Fibroblast of mammary gland (primary cell): ENCODE results near the gene ADAM22.
A peak's percentile ranks its signal among the peaks of the same experiment; 100 is the strongest.

Experiments
- DNase-seq: peaks from one replicate; pipeline ENCODE4 v3.0.0-alpha.2; 2010; ENCODE audit warnings: low read depth
- H3K4me3 ChIP-seq: 2 replicates; pipeline ENCODE4 v1.5.1; 2011; ENCODE audit warnings: low read depth, mild to moderate bottlenecking, low read length, moderate library complexity; ENCODE audit not compliant: control insufficient read depth
- TF ChIP-seq, protein P1 (sequence below): conservative IDR thresholded peaks from 2 replicates; pipeline ENCODE4 v1.5.1; 2011; ENCODE audit warnings: low read depth, low read length, inconsistent platforms; ENCODE audit not compliant: control insufficient read depth, insufficient read depth

The ADAM22 gene

DNA sequence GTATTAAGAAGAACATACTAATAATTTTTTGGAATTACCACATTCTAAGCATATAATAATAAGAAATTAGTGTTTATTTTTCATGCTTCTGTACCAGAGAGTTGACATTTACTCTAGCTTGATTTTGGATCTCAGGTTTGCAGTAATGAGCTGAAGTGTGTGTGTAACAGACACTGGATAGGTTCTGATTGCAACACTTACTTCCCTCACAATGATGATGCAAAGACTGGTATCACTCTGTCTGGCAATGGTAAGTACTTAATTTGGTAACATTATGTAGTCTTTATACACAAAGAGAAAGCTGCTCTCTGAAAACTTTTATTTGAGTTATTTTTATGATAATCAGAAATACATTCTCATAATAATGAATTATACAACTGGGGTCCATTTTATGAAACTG, 231.6 kb downstream of the ADAM22 start:
- TF ChIP-seq, protein P1, sequence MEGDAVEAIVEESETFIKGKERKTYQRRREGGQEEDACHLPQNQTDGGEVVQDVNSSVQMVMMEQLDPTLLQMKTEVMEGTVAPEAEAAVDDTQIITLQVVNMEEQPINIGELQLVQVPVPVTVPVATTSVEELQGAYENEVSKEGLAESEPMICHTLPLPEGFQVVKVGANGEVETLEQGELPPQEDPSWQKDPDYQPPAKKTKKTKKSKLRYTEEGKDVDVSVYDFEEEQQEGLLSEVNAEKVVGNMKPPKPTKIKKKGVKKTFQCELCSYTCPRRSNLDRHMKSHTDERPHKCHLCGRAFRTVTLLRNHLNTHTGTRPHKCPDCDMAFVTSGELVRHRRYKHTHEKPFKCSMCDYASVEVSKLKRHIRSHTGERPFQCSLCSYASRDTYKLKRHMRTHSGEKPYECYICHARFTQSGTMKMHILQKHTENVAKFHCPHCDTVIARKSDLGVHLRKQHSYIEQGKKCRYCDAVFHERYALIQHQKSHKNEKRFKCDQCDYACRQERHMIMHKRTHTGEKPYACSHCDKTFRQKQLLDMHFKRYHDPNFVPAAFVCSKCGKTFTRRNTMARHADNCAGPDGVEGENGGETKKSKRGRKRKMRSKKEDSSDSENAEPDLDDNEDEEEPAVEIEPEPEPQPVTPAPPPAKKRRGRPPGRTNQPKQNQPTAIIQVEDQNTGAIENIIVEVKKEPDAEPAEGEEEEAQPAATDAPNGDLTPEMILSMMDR = no peak
- DNase-seq = peak; percentile 15
- no peak overlapping the region for H3K4me3 ChIP-seq

DNA sequence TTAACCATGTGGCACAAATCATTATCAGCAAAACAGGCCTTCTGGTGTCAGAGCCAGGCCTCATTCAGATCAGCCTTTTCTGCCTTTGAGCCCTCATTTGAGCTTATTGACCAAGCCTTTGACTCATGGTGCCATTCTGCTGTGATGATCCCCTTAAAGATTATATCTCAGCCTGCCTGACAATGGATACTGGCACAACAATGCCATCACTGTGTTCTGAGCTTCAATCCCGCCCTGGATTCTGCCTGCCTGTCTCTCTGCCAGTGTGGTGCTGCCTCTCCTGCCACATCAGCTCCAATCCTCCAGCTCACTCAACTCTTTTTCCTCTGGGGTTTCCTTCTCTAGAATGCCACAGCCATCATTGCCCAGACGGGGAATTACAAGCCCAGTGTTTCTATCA, 233.2 kb downstream of the ADAM22 start:
- H3K4me3 ChIP-seq = no peak overlapping the region
- DNase-seq = no peak
- TF ChIP-seq, protein P1 = no peak

DNA sequence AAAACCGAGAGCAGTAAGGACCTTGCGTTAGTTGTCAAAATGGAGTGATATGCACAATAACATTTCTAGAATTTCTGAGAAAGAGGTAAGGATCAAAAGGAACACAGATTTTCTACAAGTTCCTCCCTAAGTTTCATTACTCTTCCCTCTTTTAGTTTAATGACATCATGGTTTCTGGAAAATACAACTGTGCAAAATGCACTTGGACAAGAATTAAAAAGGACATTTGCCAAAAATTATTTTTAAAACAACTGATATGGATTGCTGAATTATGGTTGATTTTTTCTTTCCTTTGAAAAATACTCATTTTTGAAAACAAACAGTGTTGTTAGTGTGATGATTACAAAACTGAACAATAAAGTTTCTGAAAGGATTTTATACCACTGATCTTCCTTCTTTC, 233.7 kb downstream of the ADAM22 start:
- TF ChIP-seq, protein P1 = no peak

DNA sequence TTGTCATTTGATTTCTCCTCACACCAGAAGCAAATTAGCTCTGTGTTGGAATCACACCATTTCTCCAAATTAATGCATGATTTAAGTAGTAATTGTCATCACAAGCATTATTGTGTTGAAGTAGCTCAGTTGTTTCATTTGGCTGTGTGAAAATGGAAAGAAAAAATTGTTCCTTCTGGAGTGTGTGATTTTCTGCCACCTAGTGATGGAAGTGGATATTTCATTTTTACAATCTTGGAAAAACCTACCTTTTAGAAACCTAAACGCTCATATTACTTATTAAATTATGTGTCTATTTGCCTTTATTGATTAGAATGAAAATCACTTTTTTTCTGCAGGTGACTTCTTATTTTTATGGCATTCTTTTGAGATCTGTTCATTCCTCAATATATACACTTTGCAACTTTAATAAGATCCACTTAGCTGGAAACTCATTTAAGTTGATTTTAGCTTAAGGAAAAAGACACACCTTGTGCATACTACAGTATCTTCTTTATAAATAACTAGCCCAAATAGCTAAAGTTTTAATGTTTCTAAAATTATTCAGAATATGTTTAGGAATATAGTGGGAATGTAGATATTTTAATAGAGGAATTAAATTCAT, 235.8 kb downstream of the ADAM22 start:
- TF ChIP-seq, protein P1 = peak; percentile 56
- no peak overlapping the region for H3K4me3 ChIP-seq
- DNase-seq = peak; percentile 29

More for the DNA sequence above, 233.7 kb downstream of the ADAM22 start:
- no peak for DNase-seq
- no peak overlapping the region for H3K4me3 ChIP-seq

DNA sequence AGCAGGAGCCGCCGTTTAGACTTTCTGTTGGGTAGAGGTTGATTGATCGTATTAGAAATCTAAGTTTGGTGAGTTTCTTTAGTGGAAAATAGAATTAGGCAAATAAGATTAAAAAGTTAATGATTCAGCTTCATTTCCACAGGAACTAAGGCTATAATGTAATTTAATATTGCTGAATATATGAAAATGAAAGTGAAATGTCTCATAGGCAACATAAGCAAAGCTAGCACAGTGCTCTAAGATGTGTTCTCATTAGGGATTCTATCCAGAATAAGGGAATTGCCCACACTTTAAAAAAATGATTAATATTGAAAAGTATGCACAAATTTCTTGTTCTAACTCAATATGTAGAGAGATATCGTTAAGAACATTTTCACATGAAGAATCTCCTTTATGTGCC, 238.8 kb downstream of the ADAM22 start:
- H3K4me3 ChIP-seq = no peak overlapping the region
- TF ChIP-seq, protein P1 = no peak
- DNase-seq = no peak

DNA sequence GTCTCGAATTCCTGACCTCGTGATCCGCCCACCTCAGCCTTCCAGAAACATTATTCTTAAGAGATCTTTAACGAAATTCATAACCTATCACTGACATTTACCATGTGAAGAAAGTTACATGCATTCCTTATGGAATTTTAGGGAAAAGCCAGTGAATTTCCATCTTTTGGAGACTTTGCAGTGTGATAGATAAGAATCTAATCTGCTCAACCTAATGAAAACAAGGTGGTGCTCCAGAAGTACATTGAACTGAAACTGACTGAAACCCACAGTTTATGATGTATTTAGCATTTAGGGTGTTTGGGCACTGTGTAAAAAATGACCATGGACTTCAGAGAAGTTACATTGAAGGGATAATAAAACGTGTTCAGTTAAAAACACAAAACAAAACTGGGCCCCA, 242.1 kb downstream of the ADAM22 start:
- DNase-seq = no peak

More for the DNA sequence above, 242.1 kb downstream of the ADAM22 start:
- no peak overlapping the region for H3K4me3 ChIP-seq
- TF ChIP-seq, protein P1 = no peak
